H1 (cell line): ENCODE data around the gene UBALD1. TPM values are rescaled to one million over a fixed set of nuclear protein-coding genes. Genes with fewer than 3 reads are reported as not detected.

Experiments
- CTCF ChIA-PET: fragments of 300-600 bp; sonication (Branson Sonifier 250); formaldehyde crosslinking; loops from one replicate; lab custom pipeline; 2021; ENCODE audit not compliant: partially characterized antibody; lab: Charles Lee
- POLR2A ChIA-PET: fragments of 300-600 bp; sonication (Branson Sonifier 250); formaldehyde crosslinking; loops from one replicate; lab custom pipeline; 2021; ENCODE audit warnings: inconsistent platforms; ENCODE audit not compliant: partially characterized antibody; lab: Charles Lee
- DNase-seq, 2 experiments: peaks; one replicate each; pipeline versions ENCODE4 v3.0.0 to v3.0.0-alpha.2; 2010 to 2022; ENCODE audit warnings: low spot score in 2 of 2, low read depth in 1 of 2, mixed read lengths in 1 of 2
- FAIRE-seq: peaks from 2 replicates; lab custom pipeline; 2011; peaks lifted over from hg19 to GRCh38; lab: Jason Lieb, UNC
- H2AFZ ChIP-seq: 2 replicates; pipeline ENCODE4 v1.8.1; 2012; ENCODE audit warnings: low read length, inconsistent platforms
- H2AK5ac ChIP-seq: 2 replicates; pipeline ENCODE4 v1.6.1; 2013; ENCODE audit warnings: low read depth, low read length
- H2BK120ac ChIP-seq: replicated peaks from 2 replicates; pipeline ENCODE3; 2013; ENCODE audit warnings: low read depth, low read length, inconsistent platforms
- H2BK12ac ChIP-seq: 2 replicates; pipeline ENCODE4 v1.6.1; 2013; ENCODE audit warnings: low read depth, low read length
- H2BK15ac ChIP-seq: 2 replicates; pipeline ENCODE4 v1.6.1; 2013; ENCODE audit warnings: low read length
- H2BK20ac ChIP-seq: 2 replicates; pipeline ENCODE4 v1.6.1; 2013; ENCODE audit warnings: low read length
- H2BK5ac ChIP-seq: 2 replicates; pipeline ENCODE4 v1.6.1; 2013; ENCODE audit warnings: low read depth, low read length
- H3K14ac ChIP-seq: 2 replicates; pipeline ENCODE4 v1.6.1; 2013; ENCODE audit warnings: inconsistent platforms; ENCODE audit not compliant: insufficient read length
- H3K18ac ChIP-seq: 2 replicates; pipeline ENCODE4 v1.6.1; 2013; ENCODE audit warnings: low read length; ENCODE audit errors: extremely low read depth
- H3K23ac ChIP-seq: 2 replicates; pipeline ENCODE4 v1.6.1; 2013; ENCODE audit warnings: inconsistent platforms; ENCODE audit not compliant: insufficient read length
- H3K23me2 ChIP-seq: 2 replicates; pipeline ENCODE4 v1.6.1; 2013; ENCODE audit warnings: low read depth, low read length
- H3K27ac ChIP-seq: 2 replicates; pipeline ENCODE4 v1.6.1; 2011; ENCODE audit warnings: low read depth, low read length, inconsistent platforms
- H3K27me3 ChIP-seq, 4 experiments: replicated peaks in 1 of 4; 1 replicate in 1 of 4; 2 replicates in 3 of 4; pipeline versions ENCODE4 v1.6.1 to v1.8.1; 2011 to 2013; ENCODE audit warnings: low read length in 3 of 4, mild to moderate bottlenecking in 3 of 4, inconsistent platforms in 2 of 4, mixed read lengths in 2 of 4, moderate library complexity in 1 of 4; ENCODE audit not compliant: control insufficient read depth in 3 of 4, insufficient read depth in 3 of 4; ENCODE audit errors: extremely low read depth in 1 of 4
- H3K36me3 ChIP-seq, 4 experiments: 2 replicates each; pipeline versions ENCODE4 v1.6.1 to v1.8.1; 2011 to 2013; ENCODE audit warnings: mild to moderate bottlenecking in 4 of 4, low read length in 3 of 4, moderate library complexity in 2 of 4, control low read depth in 1 of 4, inconsistent platforms in 1 of 4; ENCODE audit not compliant: insufficient read depth in 4 of 4, control insufficient read depth in 2 of 4
- H3K4ac ChIP-seq: replicated peaks from 2 replicates; pipeline ENCODE3; 2013; ENCODE audit warnings: low read length, low read depth, mixed read lengths, inconsistent platforms; ENCODE audit not compliant: insufficient read length
- H3K4me1 ChIP-seq, 4 experiments: replicated peaks in 1 of 4; 1 replicate in 1 of 4; 2 replicates in 3 of 4; pipeline versions ENCODE4 v1.6.1 to v1.8.1; 2011 to 2013; ENCODE audit warnings: low read length in 3 of 4, inconsistent platforms in 2 of 4, mixed read lengths in 1 of 4; ENCODE audit not compliant: insufficient read depth in 4 of 4, control insufficient read depth in 3 of 4
- H3K4me2 ChIP-seq, 2 experiments: 2 replicates each; pipeline versions ENCODE4 v1.6.1 to v1.8.1; 2011 to 2013; ENCODE audit warnings: low read depth in 2 of 2, low read length in 2 of 2, control low read depth in 1 of 2, inconsistent platforms in 1 of 2, mild to moderate bottlenecking in 1 of 2; ENCODE audit not compliant: insufficient read depth in 1 of 2
- H3K4me3 ChIP-seq, 4 experiments: fragments of 200-600, 300-600 bp in 1 of 4; sonication (generic), shearing (Covaris generic), sonication (Bioruptor Twin) in 1 of 4; 2 replicates each; pipeline versions ENCODE4 v1.5.1 to v1.8.1; 2011 to 2016; ENCODE audit warnings: low read length in 4 of 4, low read depth in 3 of 4, control low read depth in 2 of 4, inconsistent platforms in 2 of 4, mild to moderate bottlenecking in 2 of 4, mixed read lengths in 1 of 4, moderate library complexity in 1 of 4; ENCODE audit not compliant: insufficient read depth in 2 of 4; ENCODE audit errors: extremely low read depth in 1 of 4
- H3K56ac ChIP-seq: replicated peaks from 2 replicates; pipeline ENCODE3; 2013; ENCODE audit warnings: low read depth, mild to moderate bottlenecking, mixed read lengths, low read length, inconsistent platforms; ENCODE audit not compliant: insufficient read length
- H3K79me1 ChIP-seq: 2 replicates; pipeline ENCODE4 v1.6.1; 2013; ENCODE audit warnings: low read depth, low read length, control low read depth
- H3K79me2 ChIP-seq, 2 experiments: 2 replicates each; pipeline versions ENCODE4 v1.6.1 to v1.8.1; 2012 to 2013; ENCODE audit warnings: low read length in 2 of 2, mild to moderate bottlenecking in 2 of 2, inconsistent platforms in 1 of 2; ENCODE audit not compliant: insufficient read depth in 2 of 2, control insufficient read depth in 1 of 2
- H3K9ac ChIP-seq, 4 experiments: replicated peaks in 1 of 4; 1 replicate in 1 of 4; 2 replicates in 3 of 4; pipeline versions ENCODE4 v1.6.1 to v1.8.1; 2011 to 2013; ENCODE audit warnings: low read depth in 3 of 4, low read length in 3 of 4, control low read depth in 2 of 4, mild to moderate bottlenecking in 2 of 4, moderate library complexity in 2 of 4, inconsistent platforms in 1 of 4; ENCODE audit errors: extremely low read depth in 1 of 4
- H3K9me3 ChIP-seq, 2 experiments: 2 replicates each; pipeline versions ENCODE4 v1.6.1 to v1.8.1; 2012 to 2013; ENCODE audit warnings: mild to moderate bottlenecking in 2 of 2, moderate library complexity in 2 of 2, control low read depth in 1 of 2, inconsistent platforms in 1 of 2, low read depth in 1 of 2, low read length in 1 of 2, mixed read lengths in 1 of 2; ENCODE audit not compliant: insufficient read depth in 2 of 2
- H4K20me1 ChIP-seq, 2 experiments: replicated peaks in 1 of 2; 2 replicates each; pipeline versions ENCODE3 to v1.8.1; 2011 to 2013; ENCODE audit warnings: inconsistent platforms in 2 of 2, low read length in 2 of 2, mild to moderate bottlenecking in 1 of 2; ENCODE audit not compliant: insufficient read depth in 2 of 2, control insufficient read depth in 1 of 2
- H4K5ac ChIP-seq: 2 replicates; pipeline ENCODE4 v1.6.1; 2013; ENCODE audit warnings: low read length, low read depth, mixed read lengths, inconsistent platforms; ENCODE audit not compliant: insufficient read length
- H4K8ac ChIP-seq: 2 replicates; pipeline ENCODE4 v1.8.0; 2013; ENCODE audit warnings: mild to moderate bottlenecking, moderate library complexity, low read length, inconsistent platforms; ENCODE audit not compliant: insufficient read depth; ENCODE audit errors: extremely low read depth
- H4K91ac ChIP-seq: replicated peaks from 2 replicates; pipeline ENCODE3; 2013; ENCODE audit warnings: low read length, mixed read lengths, inconsistent platforms; ENCODE audit not compliant: insufficient read length
- ASH2L ChIP-seq: fragments of 200-600, 300-600 bp; sonication (generic); IDR thresholded peaks from one replicate; pipeline ENCODE4 v1.7.1; 2017; ENCODE audit warnings: low read length
- CBX8 ChIP-seq: fragments of 300-800, 300-1000 bp; sonication (generic); IDR thresholded peaks from 2 replicates; pipeline ENCODE4 v1.7.1; 2016; ENCODE audit warnings: low read depth, low read length, borderline replicate concordance
- CHD2 ChIP-seq: IDR thresholded peaks from 2 replicates; pipeline ENCODE4 v1.6.1; 2012; ENCODE audit warnings: low read length, improper control_type of control experiment
- EP300 ChIP-seq, 2 experiments: IDR thresholded peaks; 1 replicate in 1 of 2; 2 replicates in 1 of 2; pipeline ENCODE4 v1.6.1; 2011 to 2012; ENCODE audit warnings: low read depth in 2 of 2, low read length in 2 of 2, mild to moderate bottlenecking in 2 of 2, borderline replicate concordance in 1 of 2, inconsistent platforms in 1 of 2, moderate library complexity in 1 of 2
- JUND ChIP-seq: IDR thresholded peaks from 2 replicates; pipeline ENCODE4 v1.6.1; 2011; ENCODE audit warnings: mild to moderate bottlenecking, improper control_type of control experiment, low read length
- KDM4A ChIP-seq: IDR thresholded peaks from one replicate; pipeline ENCODE4 v1.7.1; 2012; ENCODE audit warnings: low read depth, mild to moderate bottlenecking, moderate library complexity, low read length, inconsistent platforms; ENCODE audit not compliant: severe bottlenecking
- POU5F1 ChIP-seq: IDR thresholded peaks from 2 replicates; pipeline ENCODE4 v1.6.1; 2011; ENCODE audit warnings: low read depth, mild to moderate bottlenecking, low read length, moderate library complexity
- SUZ12 ChIP-seq: fragments of 200-600 bp; sonication (generic); IDR thresholded peaks from 2 replicates; pipeline ENCODE4 v1.6.1; 2012; ENCODE audit warnings: mild to moderate bottlenecking, inconsistent platforms, low read length, moderate library complexity, mixed read lengths
- YY1 ChIP-seq: IDR thresholded peaks from 2 replicates; pipeline ENCODE4 v1.6.1; 2011; ENCODE audit warnings: low read depth, mild to moderate bottlenecking, low read length
- WGBS, 2 experiments: shearing (Covaris generic) in 1 of 2; methylation state at CpG; one replicate each; pipeline versions ENCODE4 v1.1.6 to v1.1.7; 2013 to 2015; ENCODE audit warnings: low lambda C conversion rate in 2 of 2, mixed read lengths in 2 of 2, inconsistent platforms in 1 of 2, low coverage in 1 of 2, missing lambda C conversion rate in 1 of 2; ENCODE audit not compliant: insufficient replicate concordance in 2 of 2, insufficient coverage in 1 of 2, insufficient read length in 1 of 2; ENCODE audit errors: extremely low coverage in 1 of 2, missing lambda C conversion rate in 1 of 2; 5-methylcytosine and 5-hydroxymethylcytosine counted together
- polyA plus RNA-seq, 7 experiments: library from polyadenylated mRNA; depleted of rRNA in 3 of 7; stranded (reverse) in 5 of 7; unstranded in 2 of 7; fragments of >200 nt in 5 of 7; fragments of 200-250 nt in 2 of 7; gene quantifications; 1 replicate in 5 of 7; 2 replicates in 1 of 7; 4 replicates in 1 of 7; pipeline versions ENCODE4 v1.2.1 to v1.2.3, GENCODE V29; 2011 to 2013; ENCODE audit warnings: missing spikeins in 2 of 7, mixed read lengths in 2 of 7
- total RNA-seq: library from RNA; stranded (reverse); fragmentation: NEBNext Ultra II Directional; extraction: Animal tissue kit (Norgen Biotek cat#: 25700); gene quantifications from 2 replicates; pipeline ENCODE4 v1.2.1, GENCODE V29; 2021

UBALD1 gene
- total and polyA plus RNA-seq, 2 of the 8 experiments (the other 6 are each of a cell fraction or from before 2014, with no cell fraction given) = 28.6 to 62.0 TPM

- Histone ChIP-seq H3K36me3 (peaks cover 0 to 15% (median 10%) of the 10 kb centered on the region in 4 experiments; a peak in 7 of 8 replicates), H4K20me1 (peaks cover 4 to 11% of the 10 kb centered on the region in 2 experiments), H3K9me3 (no peaks in the 10 kb centered on the region), H2AFZ (no peak overlapping the region), H3K27me3 (no peaks in the 10 kb centered on the region), H3K23ac (no peak overlapping the region), H2BK15ac (no peak overlapping the region), H3K18ac (no peak overlapping the region), H3K4me2 (no peak overlapping the region), H2AK5ac (no peak overlapping the region), H2BK12ac (no peak overlapping the region), H2BK120ac (no peak overlapping the region), H2BK20ac (no peak overlapping the region), H3K4ac (no peak overlapping the region), H3K79me1 (no peaks in the 10 kb centered on the region; the same call in 1 of the 2 replicates), H2BK5ac (no peak overlapping the region), H3K56ac (no peak overlapping the region), H3K4me1 (no peaks in the 10 kb centered on the region), H3K4me3 (no peak overlapping the region), H3K9ac (no peak overlapping the region), H4K5ac (no peak overlapping the region), H4K91ac (no peak overlapping the region), H4K8ac (no peak overlapping the region; the same call in none of the 2 replicates), H3K27ac (no peak overlapping the region), H3K23me2 (no peaks in the 10 kb centered on the region), H3K79me2 (no peaks in the 10 kb centered on the region), H3K14ac (no peak overlapping the region)
- POLR2A ChIA-PET = no interaction called here
- CTCF ChIA-PET = interaction anchor here (0.7 to 2.0 kb wide), 4 partner anchors 15 to 149 kb away, joined by 3 to 7 read pairs (median 5); no protein-coding TSS in a partner anchor
- 98% methylated on average over 12 of the region's 12 CpGs; no CpG with 5 or more reads in 1 of the 2 experiments for WGBS, 2 experiments
- DNase-seq = no peak
- no peak for FAIRE-seq
- TF ChIP-seq KDM4A (no peak), EP300 (IDR thresholded peaks at IDR 0.05; ENCODE audit: borderline replicate concordance in 1 of 2, low read depth in 2 of 2, low read length in 2 of 2) (no peak), JUND (no peak), SUZ12 (no peak), YY1 (no peak), POU5F1 (no peak), CBX8 (no peak), CHD2 (no peak), ASH2L (no peak)
These were observed 41.5 kb upstream of the UBALD1 start for GRCh38 chr16:4656221-4656620.
